ENCODE results near the gene IL1RAPL2. TPM values are rescaled to one million over a fixed set of nuclear protein-coding genes. Genes with fewer than 3 reads are reported as not detected.

IL1RAPL2 gene
- total and polyA plus RNA-seq, 2 of the 8 experiments (the other 6 are each of a cell fraction or from before 2014, with no cell fraction given): 0.20 to 1.3 TPM

GRCh38 chrX:104877504-104877903 is 311.5 kb downstream of the IL1RAPL2 start (continued):
- TF ChIP-seq CTCF (IDR thresholded peaks at IDR 0.05; ENCODE audit: control extremely low read depth in 1 of 3, insufficient read depth in 1 of 3, low read depth in 1 of 3, low read length in 3 of 3): no peak
- TF ChIP-seq RBBP5 (IDR thresholded peaks at IDR 0.05; ENCODE audit: borderline replicate concordance, low read depth, low read length): no peak
- TF ChIP-seq CHD1 (IDR thresholded peaks at IDR 0.05; ENCODE audit: low read depth, low read length): no peak
- TF ChIP-seq, protein P1, sequence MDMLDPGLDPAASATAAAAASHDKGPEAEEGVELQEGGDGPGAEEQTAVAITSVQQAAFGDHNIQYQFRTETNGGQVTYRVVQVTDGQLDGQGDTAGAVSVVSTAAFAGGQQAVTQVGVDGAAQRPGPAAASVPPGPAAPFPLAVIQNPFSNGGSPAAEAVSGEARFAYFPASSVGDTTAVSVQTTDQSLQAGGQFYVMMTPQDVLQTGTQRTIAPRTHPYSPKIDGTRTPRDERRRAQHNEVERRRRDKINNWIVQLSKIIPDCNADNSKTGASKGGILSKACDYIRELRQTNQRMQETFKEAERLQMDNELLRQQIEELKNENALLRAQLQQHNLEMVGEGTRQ (IDR thresholded peaks at IDR 0.05; ENCODE audit: low read length): no peak
- no peak for TF ChIP-seq RXRA (IDR thresholded peaks at IDR 0.05; ENCODE audit: insufficient read depth, low read depth, low read length)
- no peak for TF ChIP-seq TAF1 (IDR thresholded peaks at IDR 0.05; ENCODE audit: low read depth, low read length)

All from H1 (cell line).